HL-60 (cell line): ENCODE results near the gene PPP1R14C.

ENCODE experiments used
- GABPA ChIP-seq: IDR thresholded peaks from 2 replicates; pipeline ENCODE4 v1.6.1; 2012; ENCODE audit warnings: low read depth
- POLR2AphosphoS5 ChIP-seq: IDR thresholded peaks from 2 replicates; pipeline ENCODE4 v1.6.1; 2012; ENCODE audit warnings: low read depth
- TF ChIP-seq, protein P1 (sequence below): IDR thresholded peaks from one replicate; pipeline ENCODE4 v1.5.1; 2011; ENCODE audit warnings: low read length, control low read depth, inconsistent platforms; ENCODE audit not compliant: insufficient read depth
- TF ChIP-seq, protein P2 (sequence below): IDR thresholded peaks from 2 replicates; pipeline ENCODE4 v1.6.1; 2012; ENCODE audit warnings: low read depth; ENCODE audit not compliant: insufficient replicate concordance

DNA sequence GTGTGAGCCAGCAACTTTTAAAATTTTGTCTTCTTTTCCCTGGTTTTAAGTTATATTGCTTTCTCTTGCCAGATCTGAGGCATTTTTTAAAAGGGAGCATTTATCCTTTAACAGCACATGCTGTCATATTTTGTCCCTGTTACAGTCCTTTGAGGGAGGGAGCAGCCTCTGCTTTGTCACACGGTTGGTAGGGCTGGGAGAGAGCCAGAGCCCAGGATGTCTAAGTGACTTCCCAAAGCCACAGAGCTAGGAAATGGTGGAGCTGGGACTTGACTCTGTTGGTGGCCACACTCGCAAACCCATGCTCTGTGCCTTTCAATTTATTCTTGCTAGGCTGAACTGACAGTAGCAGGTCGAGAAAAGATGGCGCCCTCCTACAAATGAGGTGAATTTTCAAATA lies 145.6 kb downstream of the PPP1R14C start:
- TF ChIP-seq POLR2AphosphoS5 (no peak), GABPA (no peak)
- TF ChIP-seq, protein P1, sequence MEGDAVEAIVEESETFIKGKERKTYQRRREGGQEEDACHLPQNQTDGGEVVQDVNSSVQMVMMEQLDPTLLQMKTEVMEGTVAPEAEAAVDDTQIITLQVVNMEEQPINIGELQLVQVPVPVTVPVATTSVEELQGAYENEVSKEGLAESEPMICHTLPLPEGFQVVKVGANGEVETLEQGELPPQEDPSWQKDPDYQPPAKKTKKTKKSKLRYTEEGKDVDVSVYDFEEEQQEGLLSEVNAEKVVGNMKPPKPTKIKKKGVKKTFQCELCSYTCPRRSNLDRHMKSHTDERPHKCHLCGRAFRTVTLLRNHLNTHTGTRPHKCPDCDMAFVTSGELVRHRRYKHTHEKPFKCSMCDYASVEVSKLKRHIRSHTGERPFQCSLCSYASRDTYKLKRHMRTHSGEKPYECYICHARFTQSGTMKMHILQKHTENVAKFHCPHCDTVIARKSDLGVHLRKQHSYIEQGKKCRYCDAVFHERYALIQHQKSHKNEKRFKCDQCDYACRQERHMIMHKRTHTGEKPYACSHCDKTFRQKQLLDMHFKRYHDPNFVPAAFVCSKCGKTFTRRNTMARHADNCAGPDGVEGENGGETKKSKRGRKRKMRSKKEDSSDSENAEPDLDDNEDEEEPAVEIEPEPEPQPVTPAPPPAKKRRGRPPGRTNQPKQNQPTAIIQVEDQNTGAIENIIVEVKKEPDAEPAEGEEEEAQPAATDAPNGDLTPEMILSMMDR: no peak
- TF ChIP-seq, protein P2, sequence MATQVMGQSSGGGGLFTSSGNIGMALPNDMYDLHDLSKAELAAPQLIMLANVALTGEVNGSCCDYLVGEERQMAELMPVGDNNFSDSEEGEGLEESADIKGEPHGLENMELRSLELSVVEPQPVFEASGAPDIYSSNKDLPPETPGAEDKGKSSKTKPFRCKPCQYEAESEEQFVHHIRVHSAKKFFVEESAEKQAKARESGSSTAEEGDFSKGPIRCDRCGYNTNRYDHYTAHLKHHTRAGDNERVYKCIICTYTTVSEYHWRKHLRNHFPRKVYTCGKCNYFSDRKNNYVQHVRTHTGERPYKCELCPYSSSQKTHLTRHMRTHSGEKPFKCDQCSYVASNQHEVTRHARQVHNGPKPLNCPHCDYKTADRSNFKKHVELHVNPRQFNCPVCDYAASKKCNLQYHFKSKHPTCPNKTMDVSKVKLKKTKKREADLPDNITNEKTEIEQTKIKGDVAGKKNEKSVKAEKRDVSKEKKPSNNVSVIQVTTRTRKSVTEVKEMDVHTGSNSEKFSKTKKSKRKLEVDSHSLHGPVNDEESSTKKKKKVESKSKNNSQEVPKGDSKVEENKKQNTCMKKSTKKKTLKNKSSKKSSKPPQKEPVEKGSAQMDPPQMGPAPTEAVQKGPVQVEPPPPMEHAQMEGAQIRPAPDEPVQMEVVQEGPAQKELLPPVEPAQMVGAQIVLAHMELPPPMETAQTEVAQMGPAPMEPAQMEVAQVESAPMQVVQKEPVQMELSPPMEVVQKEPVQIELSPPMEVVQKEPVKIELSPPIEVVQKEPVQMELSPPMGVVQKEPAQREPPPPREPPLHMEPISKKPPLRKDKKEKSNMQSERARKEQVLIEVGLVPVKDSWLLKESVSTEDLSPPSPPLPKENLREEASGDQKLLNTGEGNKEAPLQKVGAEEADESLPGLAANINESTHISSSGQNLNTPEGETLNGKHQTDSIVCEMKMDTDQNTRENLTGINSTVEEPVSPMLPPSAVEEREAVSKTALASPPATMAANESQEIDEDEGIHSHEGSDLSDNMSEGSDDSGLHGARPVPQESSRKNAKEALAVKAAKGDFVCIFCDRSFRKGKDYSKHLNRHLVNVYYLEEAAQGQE: no peak
